HG03175 (cell line): ENCODE measurements around the gene FHIT.
"Not testable (repeated sequence)": the region's sequence is repeated elsewhere in the genome, so short reads cannot be mapped to it uniquely, and the experiment has no call there.

ENCODE experiments used
- ATAC-seq: cut with Tn5 transposase; IDR thresholded peaks from one replicate; pipeline ENCODE4 v1.9.1; 2021; ENCODE audit warnings: mild to moderate bottlenecking, moderate library complexity; ENCODE audit not compliant: unreplicated experiment

Gene FHIT

GRCh38 chr3:60949146-60949545, 302.1 kb downstream of the FHIT start:
- ATAC-seq, result no peak

DNA sequence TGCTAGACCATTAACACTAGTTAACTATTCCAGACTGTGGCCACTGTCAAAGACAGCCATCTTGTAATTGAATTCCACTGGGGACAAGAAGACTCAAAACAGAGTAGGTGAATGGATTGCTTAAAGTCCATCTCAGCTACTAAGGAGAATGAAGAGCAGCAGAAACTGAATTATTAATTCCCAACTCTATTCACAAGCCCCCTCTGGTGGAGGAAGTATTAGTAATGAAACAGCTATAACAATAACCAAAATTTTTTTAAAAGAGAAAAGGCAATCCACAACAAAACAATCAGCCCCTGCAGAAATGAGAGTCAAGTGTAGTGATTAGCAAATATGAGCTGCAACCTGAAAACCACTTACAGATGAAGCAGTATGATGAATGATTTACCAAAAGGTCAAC, 302.8 kb downstream of the FHIT start:
- no peak for ATAC-seq

- no peak for ATAC-seq
Measured at GRCh38 chr3:60935709-60936108, 315.5 kb downstream of the FHIT start.

GRCh38 chr3:60933824-60934223, 317.4 kb downstream of the FHIT start:
- ATAC-seq, result no peak

DNA sequence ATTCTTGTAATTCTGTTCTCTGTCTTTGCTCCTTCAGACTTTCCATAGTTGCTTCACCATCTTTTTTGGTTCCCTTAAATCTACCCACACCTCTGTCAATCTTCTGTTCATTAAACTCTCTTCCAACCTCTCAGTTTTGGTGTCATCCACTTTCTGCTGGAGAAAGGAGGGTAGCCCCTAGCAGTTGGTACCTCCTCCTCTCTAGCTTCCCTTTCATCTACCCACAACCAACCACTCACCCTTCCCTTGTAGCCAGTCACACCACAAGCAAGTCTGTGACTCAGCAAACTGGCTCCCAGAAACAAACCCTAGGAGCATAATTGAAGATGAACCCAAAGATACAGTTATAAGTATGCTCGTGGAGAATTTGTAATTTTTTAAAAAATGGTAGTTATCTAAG, 318.6 kb downstream of the FHIT start:
- no peak for ATAC-seq

- no peak for ATAC-seq
Measured at GRCh38 chr3:60932170-60932569, 319.1 kb downstream of the FHIT start.

DNA sequence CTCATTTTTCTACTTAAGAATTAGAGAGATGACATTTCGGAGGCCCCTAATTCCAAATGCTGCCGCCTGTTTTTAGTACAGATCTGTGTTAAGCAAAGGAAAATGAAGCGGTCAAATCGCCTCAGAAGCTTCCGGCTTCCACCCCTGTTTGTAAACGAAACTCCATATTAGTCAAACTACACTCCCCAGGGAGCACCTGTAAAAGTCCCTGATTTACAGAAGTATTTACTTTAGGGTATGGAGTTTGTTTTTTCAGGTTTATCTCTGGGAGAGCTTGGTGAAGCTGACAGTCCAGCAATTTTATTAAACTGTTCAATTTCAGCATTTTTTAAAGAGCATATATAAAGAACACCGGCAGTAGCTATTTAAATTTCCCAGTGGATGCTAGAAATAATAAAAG, 319.8 kb downstream of the FHIT start:
- ATAC-seq, result no peak

DNA sequence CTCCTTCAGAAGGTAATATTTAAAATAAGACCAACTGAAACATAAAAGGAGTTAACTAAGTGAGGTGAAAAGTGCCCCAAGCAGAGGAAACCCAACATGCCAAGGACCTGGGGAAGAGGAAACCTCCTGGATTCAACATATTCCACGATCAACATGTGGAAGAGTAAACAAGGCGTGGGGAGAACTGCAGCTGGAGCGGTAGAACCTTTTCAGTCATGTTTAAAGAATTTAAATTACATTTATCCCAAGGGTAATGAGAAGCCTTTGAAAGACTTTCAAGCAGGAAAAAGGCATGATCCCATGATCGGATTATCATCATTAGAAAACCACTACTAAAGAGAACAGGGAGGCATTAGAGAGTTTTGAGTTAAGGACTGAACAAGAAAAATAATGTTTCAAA, 330.7 kb downstream of the FHIT start:
- no peak for ATAC-seq

DNA sequence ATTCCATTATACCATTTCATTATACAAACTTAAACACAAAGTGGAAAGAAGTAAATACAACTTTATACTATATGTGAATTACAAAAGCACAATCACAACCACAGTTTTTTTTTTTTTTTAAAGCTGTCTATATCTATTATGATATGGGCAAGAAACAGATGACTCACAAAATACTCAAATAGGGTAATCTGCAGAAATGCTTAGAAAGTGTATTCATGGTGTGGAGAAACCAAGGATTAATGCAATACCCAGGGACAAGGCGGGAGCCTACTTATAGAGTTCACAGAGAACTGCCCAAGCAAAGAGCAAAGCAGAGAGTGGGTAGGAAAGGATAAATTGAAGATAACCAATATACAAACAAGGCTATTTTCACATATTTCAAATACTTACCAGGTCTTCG, 332.0 kb downstream of the FHIT start:
- no peak for ATAC-seq

- ATAC-seq, result no peak
Measured at GRCh38 chr3:60917141-60917540, 334.1 kb downstream of the FHIT start.

DNA sequence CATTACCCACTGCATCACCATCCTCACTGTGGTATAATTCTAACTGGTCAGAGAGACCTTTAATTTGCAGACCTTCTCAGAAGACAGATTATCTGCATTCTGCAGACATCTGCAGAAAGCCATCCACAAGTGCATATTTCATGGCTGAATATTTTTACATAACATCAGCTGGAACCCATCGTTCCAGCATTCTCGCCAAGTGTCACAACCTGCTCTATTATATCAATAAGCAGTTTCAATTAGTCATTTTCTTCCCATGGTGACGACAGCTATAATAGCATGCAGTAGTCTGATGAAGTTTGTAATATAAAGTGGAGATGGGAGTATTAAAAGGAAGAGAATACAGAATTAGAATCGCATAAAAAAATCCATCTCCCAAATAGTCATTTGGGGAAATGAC, 334.7 kb downstream of the FHIT start:
- no peak for ATAC-seq

- ATAC-seq, result no peak
Measured at GRCh38 chr3:60913474-60913873, 337.8 kb downstream of the FHIT start.

DNA sequence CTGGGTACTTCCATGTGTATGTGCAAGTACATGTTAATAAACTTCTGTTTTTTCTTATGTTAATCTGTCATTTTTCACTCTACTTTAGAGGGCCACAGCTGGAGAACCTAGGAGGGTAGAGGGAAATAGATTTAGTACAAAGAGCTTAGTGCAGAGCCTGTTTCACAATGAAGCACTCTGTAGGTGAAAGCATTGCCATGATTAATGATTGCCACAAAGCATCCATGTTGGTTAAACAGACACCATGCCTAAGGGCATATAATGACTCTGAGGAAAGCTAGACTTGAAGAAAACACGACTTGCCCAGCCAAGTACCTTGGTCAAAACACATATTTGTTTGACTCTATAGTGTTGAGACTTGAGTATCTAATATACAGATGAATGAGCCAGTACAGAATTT, 338.4 kb downstream of the FHIT start:
- ATAC-seq, result no peak

DNA sequence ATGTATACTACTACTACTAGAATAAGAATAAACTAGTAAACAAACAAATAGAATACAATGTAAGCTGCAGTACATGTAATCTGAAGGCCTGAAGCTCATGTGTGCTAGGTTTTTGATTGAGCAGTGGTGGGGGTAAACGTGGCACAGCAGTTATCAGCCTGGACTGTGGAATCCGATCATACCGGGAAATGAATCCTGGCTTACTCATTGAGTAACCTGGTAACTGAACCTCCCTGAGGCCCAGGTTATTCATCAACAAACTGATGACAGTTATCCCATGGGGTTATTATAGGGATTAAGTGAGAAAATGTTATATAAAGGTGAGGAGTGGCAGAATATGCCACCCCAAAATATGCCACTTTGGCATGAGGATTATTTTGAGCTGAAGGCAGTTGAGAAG, 339.1 kb downstream of the FHIT start:
- no peak for ATAC-seq

DNA sequence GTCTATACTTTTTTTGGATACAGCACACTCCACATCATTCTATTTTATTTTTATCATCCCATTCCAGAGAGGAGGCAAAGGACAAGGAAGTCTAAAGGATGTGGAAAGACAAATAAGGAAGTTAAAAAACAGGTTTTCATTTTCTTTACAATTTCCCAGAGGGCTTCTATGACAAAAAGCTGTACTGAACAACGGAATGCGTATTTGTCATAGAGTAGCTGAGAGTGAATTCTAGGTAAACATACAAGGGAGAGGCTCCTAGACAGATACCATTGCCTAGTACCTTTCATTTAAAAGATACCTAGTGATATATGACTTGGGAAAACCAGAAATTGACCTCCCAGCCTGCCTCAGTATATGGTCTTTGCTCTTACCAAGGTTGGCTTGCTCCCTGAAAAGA, 341.7 kb downstream of the FHIT start:
- ATAC-seq, result no peak

- no peak for ATAC-seq
Measured at GRCh38 chr3:60906283-60906682, 345.0 kb downstream of the FHIT start.

DNA sequence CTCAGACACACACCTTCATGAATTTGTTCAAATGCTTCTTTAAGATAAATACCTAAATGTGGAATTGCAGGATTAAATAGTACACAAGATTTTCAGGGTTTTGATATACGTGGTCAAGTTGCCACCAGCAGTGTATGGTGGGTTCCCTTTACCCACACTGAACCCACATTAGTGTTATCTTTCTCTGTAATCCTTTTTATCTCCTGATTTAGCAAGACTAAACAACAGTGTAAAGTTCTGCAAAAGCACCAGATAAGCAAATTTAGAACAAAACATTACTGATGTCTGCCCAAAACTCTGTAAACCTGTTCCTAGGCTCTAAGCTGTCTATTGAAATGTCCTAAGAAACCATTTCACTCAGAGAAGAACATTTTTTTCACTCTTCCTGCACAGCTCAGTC, 352.9 kb downstream of the FHIT start:
- no peak for ATAC-seq

DNA sequence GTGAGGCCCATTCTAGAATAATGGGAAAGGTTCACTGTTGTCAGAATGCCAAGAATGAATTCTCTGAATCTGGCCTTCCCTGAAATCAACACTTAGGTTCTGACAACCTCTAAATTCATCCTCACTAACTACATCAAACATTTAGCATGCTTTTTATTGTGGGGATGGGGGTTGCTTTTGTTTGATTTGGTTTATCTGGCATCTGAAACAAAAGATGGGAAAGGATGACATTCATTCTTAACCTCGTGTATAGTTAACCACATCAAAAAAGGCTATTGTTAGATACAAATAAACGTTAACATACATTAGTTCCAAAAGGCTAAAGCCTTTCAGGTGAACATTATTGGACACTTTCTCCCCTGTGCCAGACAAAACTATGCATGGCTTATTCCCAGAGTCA, 357.3 kb downstream of the FHIT start:
- no peak for ATAC-seq

DNA sequence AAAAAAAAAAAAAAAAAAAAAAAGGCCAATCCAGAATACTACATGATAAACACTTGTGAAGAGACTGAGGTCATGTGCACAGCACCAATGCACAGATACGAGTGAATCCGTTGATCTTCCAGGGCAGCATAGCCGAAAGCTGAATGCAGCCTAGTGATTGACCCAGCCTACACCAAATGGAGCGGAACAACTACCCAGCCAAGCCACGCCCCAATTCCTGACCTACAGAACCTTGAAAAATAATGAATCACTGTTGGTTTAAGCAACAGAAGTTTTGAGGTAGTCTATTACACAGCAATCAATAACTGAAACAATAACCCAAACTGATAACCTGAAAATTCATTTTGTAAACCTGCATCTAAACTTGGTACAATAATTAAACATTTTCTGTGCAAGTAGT, 361.0 kb downstream of the FHIT start:
- no peak for ATAC-seq

- ATAC-seq, result not testable (repeated sequence)
Measured at GRCh38 chr3:60888952-60889351, 362.3 kb downstream of the FHIT start.

DNA sequence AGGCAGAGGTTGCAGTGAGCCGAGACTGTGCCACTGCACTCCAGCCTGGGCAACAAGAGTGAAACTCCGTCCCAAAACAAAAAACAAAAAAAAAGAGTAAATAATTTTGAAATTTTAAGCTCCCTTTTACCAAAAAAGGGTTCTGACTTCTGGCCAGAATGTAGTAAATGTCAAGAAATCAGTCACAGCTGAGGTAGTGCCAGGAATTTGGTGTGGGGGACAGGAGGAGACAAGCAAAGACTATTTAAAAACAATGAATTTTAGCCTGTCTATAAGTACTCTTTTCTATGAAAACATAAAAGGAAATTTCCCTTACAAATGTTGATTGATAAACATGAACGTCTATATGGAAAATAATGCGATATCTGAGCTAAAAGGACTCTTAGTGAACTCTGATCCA, 363.7 kb downstream of the FHIT start:
- ATAC-seq, result no peak

DNA sequence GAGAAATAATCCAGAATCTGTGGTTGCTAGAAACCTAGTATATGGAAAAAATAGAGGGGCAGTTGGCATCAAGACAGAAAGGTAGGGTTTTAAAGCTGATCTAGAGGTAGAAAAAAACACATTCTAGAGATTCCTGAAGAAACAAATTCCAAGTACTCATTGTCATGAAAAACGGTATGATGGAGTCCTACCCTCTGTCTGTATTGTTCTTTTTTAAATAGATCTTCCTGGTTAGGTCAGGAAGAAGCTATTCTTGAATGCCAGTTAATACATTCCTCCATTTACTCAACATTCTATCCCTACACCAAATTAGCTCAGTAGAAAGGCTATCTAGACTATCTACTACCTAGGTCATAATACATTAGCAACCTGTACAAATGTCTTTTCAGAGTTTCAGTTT, 364.7 kb downstream of the FHIT start:
- ATAC-seq, result no peak

GRCh38 chr3:60884005-60884404, 367.2 kb downstream of the FHIT start:
- ATAC-seq, result no peak

DNA sequence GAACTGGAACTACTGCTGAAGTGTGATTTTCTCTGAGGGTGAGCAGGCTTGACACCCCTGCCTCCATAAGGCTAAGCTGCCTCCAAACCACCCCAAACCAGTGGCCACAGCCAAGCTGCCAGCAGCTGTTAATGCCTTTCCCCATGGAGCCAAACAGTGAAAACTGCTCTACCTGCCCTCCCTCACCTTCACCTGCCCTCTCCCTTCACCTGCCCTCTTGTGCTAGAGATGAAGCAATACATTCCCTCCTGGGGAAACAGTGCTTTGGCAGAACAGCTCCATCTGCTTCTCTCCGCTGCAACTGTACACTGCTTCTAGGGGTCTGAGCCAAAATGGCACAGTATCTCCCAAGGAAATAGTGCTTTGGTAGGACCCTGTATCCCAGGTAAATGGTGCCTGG, 374.1 kb downstream of the FHIT start:
- no peak for ATAC-seq
